GM12892 (cell line): Measurements from ENCODE around the gene SLFN13. TPM values are rescaled to one million over a fixed set of nuclear protein-coding genes. Genes with fewer than 3 reads are reported as not detected.

Experiments used
- DNase-seq: peaks from one replicate; pipeline ENCODE4 v3.0.0; 2011; ENCODE audit not compliant: insufficient read length
- FAIRE-seq: peaks from 2 replicates; lab custom pipeline; 2011; peaks lifted over from hg19 to GRCh38; lab: Jason Lieb, UNC
- POLR2A ChIP-seq: IDR thresholded peaks from 2 replicates; pipeline ENCODE4 v1.6.1; 2011; ENCODE audit warnings: low read depth, low read length, control low read depth
- POLR2AphosphoS5 ChIP-seq: IDR thresholded peaks from 2 replicates; pipeline ENCODE4 v1.6.1; 2011; ENCODE audit warnings: low read depth, low read length, control low read depth
- TAF1 ChIP-seq: IDR thresholded peaks from 2 replicates; pipeline ENCODE4 v1.6.1; 2011; ENCODE audit warnings: low read depth, mild to moderate bottlenecking, control low read depth, low read length, borderline replicate concordance
- polyA plus RNA-seq: library from polyadenylated mRNA; unstranded; fragments of >200 nt; gene quantifications from one replicate; pipeline ENCODE4 v1.2.1, GENCODE V29; 2012; ENCODE audit warnings: missing spikeins, inconsistent platforms; ENCODE audit not compliant: missing spikeins

Gene SLFN13, protein sequence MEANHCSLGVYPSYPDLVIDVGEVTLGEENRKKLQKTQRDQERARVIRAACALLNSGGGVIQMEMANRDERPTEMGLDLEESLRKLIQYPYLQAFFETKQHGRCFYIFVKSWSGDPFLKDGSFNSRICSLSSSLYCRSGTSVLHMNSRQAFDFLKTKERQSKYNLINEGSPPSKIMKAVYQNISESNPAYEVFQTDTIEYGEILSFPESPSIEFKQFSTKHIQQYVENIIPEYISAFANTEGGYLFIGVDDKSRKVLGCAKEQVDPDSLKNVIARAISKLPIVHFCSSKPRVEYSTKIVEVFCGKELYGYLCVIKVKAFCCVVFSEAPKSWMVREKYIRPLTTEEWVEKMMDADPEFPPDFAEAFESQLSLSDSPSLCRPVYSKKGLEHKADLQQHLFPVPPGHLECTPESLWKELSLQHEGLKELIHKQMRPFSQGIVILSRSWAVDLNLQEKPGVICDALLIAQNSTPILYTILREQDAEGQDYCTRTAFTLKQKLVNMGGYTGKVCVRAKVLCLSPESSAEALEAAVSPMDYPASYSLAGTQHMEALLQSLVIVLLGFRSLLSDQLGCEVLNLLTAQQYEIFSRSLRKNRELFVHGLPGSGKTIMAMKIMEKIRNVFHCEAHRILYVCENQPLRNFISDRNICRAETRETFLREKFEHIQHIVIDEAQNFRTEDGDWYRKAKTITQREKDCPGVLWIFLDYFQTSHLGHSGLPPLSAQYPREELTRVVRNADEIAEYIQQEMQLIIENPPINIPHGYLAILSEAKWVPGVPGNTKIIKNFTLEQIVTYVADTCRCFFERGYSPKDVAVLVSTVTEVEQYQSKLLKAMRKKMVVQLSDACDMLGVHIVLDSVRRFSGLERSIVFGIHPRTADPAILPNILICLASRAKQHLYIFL
- 54.6 TPM for polyA plus RNA-seq

- peak; percentile 94 for TF ChIP-seq POLR2AphosphoS5
- no peak for TF ChIP-seq TAF1
- TF ChIP-seq POLR2A, result peak; percentile 92
- peak; percentile 74 for DNase-seq
- peak; percentile 98 for FAIRE-seq
Observed at GRCh38 chr17:35448214-35448898, at the start of gene SLFN13. Gene SLFN13, minus strand, starts transcription at chr17:35448766. Its CDS starts 3,086 bp downstream, at chr17:35445680.

- FAIRE-seq (no peak), DNase-seq (no peak)
- TF ChIP-seq POLR2A, result no peak
- no peak for TF ChIP-seq TAF1
- TF ChIP-seq POLR2AphosphoS5, result no peak
Observed at GRCh38 chr17:35496451-35497290, 48.1 kb upstream of the SLFN13 start.

- TF ChIP-seq POLR2A (no peak), TAF1 (no peak), POLR2AphosphoS5 (no peak)
- FAIRE-seq, result peak; percentile 82
Observed at GRCh38 chr17:35493040-35493439, 44.5 kb upstream of the SLFN13 start.

GRCh38 chr17:35491417-35491816, 42.9 kb upstream of the SLFN13 start:
- FAIRE-seq (peak; percentile 82), DNase-seq (no peak)
- TF ChIP-seq POLR2A (no peak), TAF1 (no peak), POLR2AphosphoS5 (no peak)

More at GRCh38 chr17:35493040-35493439, 44.5 kb upstream of the SLFN13 start:
- DNase-seq, result no peak

DNA sequence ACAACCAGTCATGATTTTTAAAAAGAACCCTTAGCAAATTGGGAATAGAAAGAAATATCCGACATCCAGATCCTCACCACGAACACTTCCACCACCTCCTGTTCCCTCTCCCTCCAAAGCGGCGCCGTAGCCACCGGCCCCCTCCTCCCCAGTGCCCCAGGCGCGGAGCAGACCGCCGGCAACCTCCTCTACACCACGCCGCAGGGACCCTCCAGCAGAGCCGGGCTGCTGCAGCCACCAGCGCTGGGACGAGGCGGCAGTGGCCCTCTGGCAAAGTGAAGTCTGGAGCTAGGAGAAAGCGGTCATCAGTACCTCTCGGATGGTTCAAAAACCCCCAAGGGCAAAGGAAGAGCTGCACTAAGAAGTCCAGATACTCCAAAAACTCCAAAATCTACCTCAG, 41.4 kb upstream of the SLFN13 start:
- DNase-seq, result no peak
- FAIRE-seq, result no peak
- TF ChIP-seq POLR2A (no peak), POLR2AphosphoS5 (no peak), TAF1 (no peak)

- FAIRE-seq, result no peak
- TF ChIP-seq POLR2A (no peak), TAF1 (no peak), POLR2AphosphoS5 (no peak)
- no peak for DNase-seq
Observed at GRCh38 chr17:35488991-35489390, 40.4 kb upstream of the SLFN13 start.

- FAIRE-seq (peak; percentile 91), DNase-seq (peak; percentile 64)
- TF ChIP-seq TAF1, result no peak
- TF ChIP-seq POLR2AphosphoS5, result no peak
- TF ChIP-seq POLR2A, result no peak
Observed at GRCh38 chr17:35486920-35487732, 38.6 kb upstream of the SLFN13 start.

DNA sequence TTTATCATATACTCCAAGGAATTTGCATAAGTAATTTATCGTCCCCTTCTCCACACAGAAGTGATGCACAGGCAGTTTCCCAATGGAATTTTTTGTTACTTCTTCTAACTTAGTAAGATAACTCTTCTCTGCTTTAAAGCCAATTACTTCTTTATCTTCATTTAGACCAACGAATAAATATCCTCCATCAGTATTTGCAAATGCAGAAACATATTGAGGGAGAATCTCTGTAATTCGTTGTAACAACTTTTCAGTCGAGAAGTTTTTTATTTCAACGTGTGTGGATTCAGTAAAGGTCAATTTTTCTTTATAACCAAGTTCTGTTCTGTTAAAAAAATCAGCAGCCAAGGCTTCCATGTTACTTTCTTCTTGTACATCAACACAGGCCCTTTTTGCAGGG, 30.7 kb upstream of the SLFN13 start:
- FAIRE-seq (no peak), DNase-seq (no peak)
- TF ChIP-seq TAF1 (no peak), POLR2A (no peak), POLR2AphosphoS5 (no peak)

DNA sequence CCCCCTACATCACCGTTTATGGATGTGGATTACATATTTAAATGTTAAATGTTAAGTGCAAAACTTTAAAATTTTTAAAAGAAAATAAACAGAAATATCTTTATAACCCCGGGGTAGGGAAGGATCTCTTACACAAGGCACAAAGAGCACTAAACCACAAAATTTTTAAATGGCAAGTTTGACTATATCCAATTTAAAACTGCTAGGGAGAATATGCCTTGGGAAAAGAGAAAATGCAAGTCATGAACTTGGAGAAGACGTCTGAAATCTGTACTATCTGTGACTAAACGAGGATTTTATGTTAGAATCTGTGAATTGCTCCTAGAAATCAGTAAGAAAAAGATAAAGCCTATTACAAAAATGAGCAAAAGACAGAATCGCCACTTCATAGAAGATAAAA, 28.7 kb upstream of the SLFN13 start:
- DNase-seq (no peak), FAIRE-seq (no peak)
- TF ChIP-seq POLR2AphosphoS5, result no peak
